Caco-2 (cell line): ENCODE data around the gene LIMCH1. TPM values are rescaled to one million over a fixed set of nuclear protein-coding genes. Genes with fewer than 3 reads are reported as not detected.

Experiments used
- BruUV-seq: library from RNA; stranded (reverse); fragments of 400-500 nt; replicated peaks from 2 replicates; lab custom pipeline; 2021; lab: Mats Ljungman, UMichigan
- CTCF ChIA-PET: fragments of 300-600 bp; sonication (Branson Sonifier 250); formaldehyde crosslinking; loops from one replicate; lab custom pipeline; 2022; ENCODE audit warnings: antibody characterized with exemption; lab: Charles Lee
- POLR2A ChIA-PET: fragments of 300-600 bp; sonication (Branson Sonifier 250); formaldehyde crosslinking; loops from one replicate; lab custom pipeline; 2022; ENCODE audit warnings: antibody characterized with exemption; lab: Charles Lee
- DNase-seq, 2 experiments: peaks; one replicate each; pipeline versions ENCODE4 v3.0.0 to v3.0.0-alpha.2; 2020 to 2022
- H3K27me3 ChIP-seq: replicated peaks from 2 replicates; pipeline ENCODE4 v1.6.0; 2011; ENCODE audit warnings: low read length; ENCODE audit not compliant: control insufficient read depth, insufficient read depth
- H3K36me3 ChIP-seq: 2 replicates; pipeline ENCODE4 v1.5.1; 2011; ENCODE audit warnings: low read length; ENCODE audit not compliant: control insufficient read depth, insufficient read depth
- H3K4me1 ChIP-seq: fragments of 250-450 bp; sonication (Bioruptor Pico); 2 replicates; pipeline ENCODE4 v1.5.1; 2020; ENCODE audit warnings: mild to moderate bottlenecking
- H3K4me3 ChIP-seq: 2 replicates; pipeline ENCODE4 v1.5.1; 2011; ENCODE audit warnings: low read depth, mild to moderate bottlenecking, control low read depth, low read length
- H3K9me3 ChIP-seq: fragments of 250-450 bp; sonication (Bioruptor Pico); 2 replicates; pipeline ENCODE4 v1.5.1; 2020; ENCODE audit warnings: mild to moderate bottlenecking, moderate library complexity
- H3K27ac Mint-ChIP-seq: one replicate; pipeline ENCODE4 v1.8.0; 2022; ENCODE audit warnings: mixed read lengths; ENCODE audit not compliant: unreplicated experiment
- H3K27me3 Mint-ChIP-seq: one replicate; pipeline ENCODE4 v1.8.0; 2022; ENCODE audit warnings: mixed read lengths; ENCODE audit not compliant: insufficient read depth, unreplicated experiment
- H3K36me3 Mint-ChIP-seq: one replicate; pipeline ENCODE4 v1.8.0; 2022; ENCODE audit warnings: mild to moderate bottlenecking, mixed read lengths; ENCODE audit not compliant: insufficient read depth, unreplicated experiment
- H3K4me1 Mint-ChIP-seq: one replicate; pipeline ENCODE4 v1.8.0; 2022; ENCODE audit warnings: low read depth, mixed read lengths; ENCODE audit not compliant: unreplicated experiment
- H3K4me3 Mint-ChIP-seq: one replicate; pipeline ENCODE4 v1.8.0; 2022; ENCODE audit warnings: mild to moderate bottlenecking, moderate library complexity, mixed read lengths; ENCODE audit not compliant: unreplicated experiment
- H3K9me3 Mint-ChIP-seq: one replicate; pipeline ENCODE4 v1.8.0; 2022; ENCODE audit warnings: mixed read lengths; ENCODE audit not compliant: unreplicated experiment
- intact Hi-C: fragments of 100-400 bp; cut with micrococcal nuclease; formaldehyde crosslinking; loops from one replicate; pipeline ENCODE4 v1.10.0; 2022; ENCODE audit not compliant: unreplicated experiment
- total RNA-seq: library from RNA; stranded (reverse); gene quantifications from 2 replicates; pipeline ENCODE4 v1.2.3, GENCODE V29; 2022
- TF ChIP-seq, protein P1 (sequence below), 2 experiments: fragments of 200-600 bp in 1 of 2; IDR thresholded peaks; 1 replicate in 1 of 2; 2 replicates in 1 of 2; pipeline versions ENCODE4 v1.5.1 to v1.8.0; 2011 to 2022; ENCODE audit warnings: antibody characterized with exemption in 1 of 2, control low read depth in 1 of 2, inconsistent platforms in 1 of 2, low read depth in 1 of 2, low read length in 1 of 2, mild to moderate bottlenecking in 1 of 2, moderate library complexity in 1 of 2; ENCODE audit not compliant: insufficient read depth in 1 of 2, severe bottlenecking in 1 of 2, unreplicated experiment in 1 of 2

The LIMCH1 gene
- total RNA-seq, 1 experiment from 2014 or later: 8.4 TPM

- intact Hi-C loops: no loop called here
- DNase-seq: no peak
- BruUV-seq: no TSS peak
- Mint-ChIP-seq H3K9me3 (peaks cover 11% of the 10 kb centered on the region), H3K4me1 (peaks cover 6% of the 10 kb centered on the region), H3K27me3 (peaks cover 16% of the 10 kb centered on the region), H3K27ac (no peak overlapping the region), H3K4me3 (no peak overlapping the region), H3K36me3 (no peaks in the 10 kb centered on the region)
- Histone ChIP-seq H3K4me3 (no peak overlapping the region), H3K27me3 (no peaks in the 10 kb centered on the region), H3K4me1 (no peaks in the 10 kb centered on the region), H3K36me3 (no peaks in the 10 kb centered on the region), H3K9me3 (0 out of 2 replicates have a peak, but pooled peaks cover 2% of the 10 kb centered on the region)
- CTCF ChIA-PET: no interaction called here
- POLR2A ChIA-PET: interaction anchor here (0.6 kb wide), 1 partner anchor 18 kb away, joined by 4 read pairs; no protein-coding TSS in a partner anchor
- TF ChIP-seq, protein P1, sequence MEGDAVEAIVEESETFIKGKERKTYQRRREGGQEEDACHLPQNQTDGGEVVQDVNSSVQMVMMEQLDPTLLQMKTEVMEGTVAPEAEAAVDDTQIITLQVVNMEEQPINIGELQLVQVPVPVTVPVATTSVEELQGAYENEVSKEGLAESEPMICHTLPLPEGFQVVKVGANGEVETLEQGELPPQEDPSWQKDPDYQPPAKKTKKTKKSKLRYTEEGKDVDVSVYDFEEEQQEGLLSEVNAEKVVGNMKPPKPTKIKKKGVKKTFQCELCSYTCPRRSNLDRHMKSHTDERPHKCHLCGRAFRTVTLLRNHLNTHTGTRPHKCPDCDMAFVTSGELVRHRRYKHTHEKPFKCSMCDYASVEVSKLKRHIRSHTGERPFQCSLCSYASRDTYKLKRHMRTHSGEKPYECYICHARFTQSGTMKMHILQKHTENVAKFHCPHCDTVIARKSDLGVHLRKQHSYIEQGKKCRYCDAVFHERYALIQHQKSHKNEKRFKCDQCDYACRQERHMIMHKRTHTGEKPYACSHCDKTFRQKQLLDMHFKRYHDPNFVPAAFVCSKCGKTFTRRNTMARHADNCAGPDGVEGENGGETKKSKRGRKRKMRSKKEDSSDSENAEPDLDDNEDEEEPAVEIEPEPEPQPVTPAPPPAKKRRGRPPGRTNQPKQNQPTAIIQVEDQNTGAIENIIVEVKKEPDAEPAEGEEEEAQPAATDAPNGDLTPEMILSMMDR (IDR thresholded peaks at IDR 0.05; ENCODE audit: insufficient read depth in 1 of 2, low read depth in 1 of 2, low read length in 1 of 2, severe bottlenecking in 1 of 2, unreplicated experiment in 1 of 2): no peak
These were observed 190.1 kb downstream of the LIMCH1 start for GRCh38 chr4:41727861-41728572.

DNA sequence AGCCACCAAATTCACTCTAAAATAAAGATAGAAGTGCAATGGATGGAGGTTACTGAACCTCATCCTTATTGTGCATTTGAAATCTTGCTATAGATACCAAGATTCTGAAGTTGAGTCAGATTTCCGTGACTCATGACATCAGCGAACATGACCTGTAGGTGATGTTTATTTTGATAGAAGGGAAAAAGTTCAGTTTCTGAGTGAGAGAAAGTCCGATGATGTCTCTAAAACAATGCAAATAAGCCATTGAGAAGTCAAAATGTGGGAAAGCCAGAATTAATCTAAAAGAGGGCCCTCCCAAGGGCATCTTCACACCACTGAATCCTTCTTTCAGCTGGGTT, 190.6 kb downstream of the LIMCH1 start:
- H3K27ac Mint-ChIP-seq: no peak overlapping the region
- H3K27me3 ChIP-seq: no peaks in the 10 kb centered on the region

GRCh38 chr4:41731569-41732126, 193.7 kb downstream of the LIMCH1 start:
- no TSS peak for BruUV-seq
- CTCF ChIA-PET: no interaction called here
- no peaks in the 10 kb centered on the region for H3K36me3 Mint-ChIP-seq
- Histone ChIP-seq H3K4me3 (no peak overlapping the region), H3K27me3 (no peaks in the 10 kb centered on the region), H3K4me1 (no peaks in the 10 kb centered on the region), H3K36me3 (no peaks in the 10 kb centered on the region), H3K9me3 (no peaks in the 10 kb centered on the region)
- peaks cover 6% of the 10 kb centered on the region for H3K4me1 Mint-ChIP-seq
- H3K9me3 Mint-ChIP-seq: no peaks in the 10 kb centered on the region
- DNase-seq: no peak
- POLR2A ChIA-PET: no interaction called here
- intact Hi-C loops: no loop called here
- H3K4me3 Mint-ChIP-seq: no peak overlapping the region
- no peak overlapping the region for H3K27ac Mint-ChIP-seq
- TF ChIP-seq, protein P1 (IDR thresholded peaks at IDR 0.05; ENCODE audit: insufficient read depth in 1 of 2, low read depth in 1 of 2, low read length in 1 of 2, severe bottlenecking in 1 of 2, unreplicated experiment in 1 of 2): no peak
- H3K27me3 Mint-ChIP-seq: peaks cover 16% of the 10 kb centered on the region

More for the DNA sequence above, 190.6 kb downstream of the LIMCH1 start:
- Histone ChIP-seq H3K9me3 (0 out of 2 replicates have a peak, but pooled peaks cover 2% of the 10 kb centered on the region), H3K36me3 (no peaks in the 10 kb centered on the region), H3K4me3 (no peak overlapping the region), H3K4me1 (no peaks in the 10 kb centered on the region)
- H3K4me1 Mint-ChIP-seq: peaks cover 6% of the 10 kb centered on the region
- intact Hi-C loops: no loop called here
- H3K9me3 Mint-ChIP-seq: peaks cover 11% of the 10 kb centered on the region
- BruUV-seq: no TSS peak
- H3K36me3 Mint-ChIP-seq: no peaks in the 10 kb centered on the region
- CTCF ChIA-PET: no interaction called here
- TF ChIP-seq, protein P1 (IDR thresholded peaks at IDR 0.05; ENCODE audit: insufficient read depth in 1 of 2, low read depth in 1 of 2, low read length in 1 of 2, severe bottlenecking in 1 of 2, unreplicated experiment in 1 of 2): no peak
- no peak overlapping the region for H3K4me3 Mint-ChIP-seq
- H3K27me3 Mint-ChIP-seq: peaks cover 16% of the 10 kb centered on the region
- POLR2A ChIA-PET: no interaction called here
- no peak for DNase-seq
